ENCODE measurements around the gene LIN7A. TPM values are rescaled to one million over a fixed set of nuclear protein-coding genes. Genes with fewer than 3 reads are reported as not detected.

Gene LIN7A
- total RNA-seq, 2 experiments from 2014 or later, result not detected

GRCh38 chr12:80798281-80798680 is 139.5 kb downstream of the LIN7A start:
- H3K9me3 ChIP-seq (ENCODE audit: control insufficient read depth in 1 of 2, insufficient read depth in 1 of 2, low read length in 2 of 2), result no peaks in the 10 kb centered on the region
- H3K36me3 Mint-ChIP-seq (ENCODE audit: low read depth), result no peaks in the 10 kb centered on the region
- H3K27me3 ChIP-seq (ENCODE audit: control insufficient read depth in 1 of 2, insufficient read depth in 2 of 2, low read length in 2 of 2), result no peaks in the 10 kb centered on the region
- no peaks in the 10 kb centered on the region for H3K36me3 ChIP-seq (ENCODE audit: insufficient read depth, low read length)
- ChIA-PET CTCF (no interaction called here), POLR2A (no interaction called here)
- H3K27me3 Mint-ChIP-seq, result no peaks in the 10 kb centered on the region
- no peak overlapping the region for H3K27ac ChIP-seq (ENCODE audit: low read depth in 1 of 2, low read length in 2 of 2)
- H3K4me1 ChIP-seq (ENCODE audit: insufficient read depth, low read length), result no peaks in the 10 kb centered on the region
- H3K9me3 Mint-ChIP-seq, result no peaks in the 10 kb centered on the region
- intact Hi-C loops (cut with DNase I, micrococcal nuclease), result no loop called here
- H3K27ac Mint-ChIP-seq, result no peak overlapping the region
- TF ChIP-seq CTCF (IDR thresholded peaks at IDR 0.05), result no peak
- H3K4me3 ChIP-seq (ENCODE audit: low read length), result no peak overlapping the region
- DNase-seq, result no peak
- no peaks in the 10 kb centered on the region for H3K4me1 Mint-ChIP-seq (ENCODE audit: low read depth)
- ATAC-seq (ENCODE audit: poor library complexity), result no peak
- no peak overlapping the region for H3K4me3 Mint-ChIP-seq

GRCh38 chr12:80794551-80794950 is 143.2 kb downstream of the LIN7A start:
- H3K36me3 Mint-ChIP-seq (ENCODE audit: low read depth), result no peaks in the 10 kb centered on the region
- H3K27me3 Mint-ChIP-seq, result no peaks in the 10 kb centered on the region
- H3K4me1 Mint-ChIP-seq (ENCODE audit: low read depth), result no peaks in the 10 kb centered on the region
- Histone ChIP-seq H3K36me3 (ENCODE audit: insufficient read depth, low read length) (no peaks in the 10 kb centered on the region), H3K27me3 (ENCODE audit: control insufficient read depth in 1 of 2, insufficient read depth in 2 of 2, low read length in 2 of 2) (no peaks in the 10 kb centered on the region), H3K27ac (ENCODE audit: low read depth in 1 of 2, low read length in 2 of 2) (no peak overlapping the region), H3K4me3 (ENCODE audit: low read length) (no peak overlapping the region), H3K9me3 (ENCODE audit: control insufficient read depth in 1 of 2, insufficient read depth in 1 of 2, low read length in 2 of 2) (no peaks in the 10 kb centered on the region), H3K4me1 (ENCODE audit: insufficient read depth, low read length) (no peaks in the 10 kb centered on the region)
- ChIA-PET CTCF (no interaction called here), POLR2A (no interaction called here)
- H3K9me3 Mint-ChIP-seq, result peaks cover 3% of the 10 kb centered on the region
- no peak for ATAC-seq (ENCODE audit: poor library complexity)
- H3K27ac Mint-ChIP-seq, result no peak overlapping the region
- intact Hi-C loops (cut with DNase I, micrococcal nuclease), result no loop called here
- DNase-seq, result no peak
- no peak overlapping the region for H3K4me3 Mint-ChIP-seq
- no peak for TF ChIP-seq CTCF (IDR thresholded peaks at IDR 0.05)

GRCh38 chr12:80792861-80793260 is 144.9 kb downstream of the LIN7A start:
- Histone ChIP-seq H3K27me3 (ENCODE audit: control insufficient read depth in 1 of 2, insufficient read depth in 2 of 2, low read length in 2 of 2) (no peaks in the 10 kb centered on the region), H3K27ac (ENCODE audit: low read depth in 1 of 2, low read length in 2 of 2) (no peak overlapping the region), H3K4me3 (ENCODE audit: low read length) (no peak overlapping the region), H3K9me3 (ENCODE audit: control insufficient read depth in 1 of 2, insufficient read depth in 1 of 2, low read length in 2 of 2) (no peaks in the 10 kb centered on the region), H3K4me1 (ENCODE audit: insufficient read depth, low read length) (no peaks in the 10 kb centered on the region), H3K36me3 (ENCODE audit: insufficient read depth, low read length) (no peaks in the 10 kb centered on the region)
- ChIA-PET CTCF (no interaction called here), POLR2A (no interaction called here)
- Mint-ChIP-seq H3K4me1 (ENCODE audit: low read depth) (no peaks in the 10 kb centered on the region), H3K36me3 (ENCODE audit: low read depth) (no peaks in the 10 kb centered on the region), H3K9me3 (peaks cover 3% of the 10 kb centered on the region), H3K27me3 (no peaks in the 10 kb centered on the region), H3K27ac (no peak overlapping the region), H3K4me3 (no peak overlapping the region)
- TF ChIP-seq CTCF (IDR thresholded peaks at IDR 0.05), result no peak
- no peak for ATAC-seq (ENCODE audit: poor library complexity)
- no peak for DNase-seq
- intact Hi-C loops (cut with DNase I, micrococcal nuclease), result no loop called here

Measured in CD4-positive, alpha-beta T cell (primary cell).